OCI-LY7 (cell line): ENCODE data around the gene ZEB1. TPM values are rescaled to one million over a fixed set of nuclear protein-coding genes. Genes with fewer than 3 reads are reported as not detected.

Source experiments
- BruUV-seq: library from RNA; stranded (reverse); fragments of 400-500 nt; replicated peaks from 2 replicates; lab custom pipeline; 2021; lab: Mats Ljungman, UMichigan
- CTCF ChIA-PET: fragments of 300-600 bp; sonication (Branson Sonifier 250); formaldehyde crosslinking; loops from one replicate; lab custom pipeline; 2022; ENCODE audit warnings: antibody characterized with exemption; ENCODE audit not compliant: unreplicated experiment; lab: Charles Lee
- POLR2A ChIA-PET: fragments of 300-600 bp; sonication (Branson Sonifier 250); formaldehyde crosslinking; loops from one replicate; lab custom pipeline; 2022; ENCODE audit warnings: antibody characterized with exemption; lab: Charles Lee
- DNase-seq: peaks from one replicate; pipeline ENCODE4 v3.0.0-alpha.2; 2015; ENCODE audit warnings: low spot score
- H2AFZ ChIP-seq: fragments of 200-600 bp; sonication (generic), shearing (Covaris generic); 2 replicates; pipeline ENCODE4 v1.6.1; 2014; ENCODE audit warnings: mild to moderate bottlenecking, antibody characterized with exemption, low read length, moderate library complexity
- H3K27ac ChIP-seq: fragments of 200-600 bp; sonication (generic); 2 replicates; pipeline ENCODE4 v1.5.1; 2014; ENCODE audit warnings: mixed run types, low read depth, mild to moderate bottlenecking, moderate library complexity, low read length, inconsistent platforms; ENCODE audit not compliant: poor library complexity, severe bottlenecking
- H3K36me3 ChIP-seq: fragments of 200-600 bp; sonication (generic); 2 replicates; pipeline ENCODE4 v1.6.1; 2014; ENCODE audit warnings: mild to moderate bottlenecking, antibody characterized with exemption, low read length, moderate library complexity, mixed read lengths; ENCODE audit not compliant: insufficient read depth
- H3K4me1 ChIP-seq: fragments of 200-600 bp; sonication (generic); 2 replicates; pipeline ENCODE4 v1.5.1; 2014; ENCODE audit warnings: mild to moderate bottlenecking, low read length; ENCODE audit not compliant: insufficient read depth, poor library complexity, severe bottlenecking
- H3K4me2 ChIP-seq: fragments of 200-600 bp; sonication (generic); 2 replicates; pipeline ENCODE4 v1.6.1; 2014; ENCODE audit warnings: mild to moderate bottlenecking, low read length
- H3K4me3 ChIP-seq: fragments of 200-600 bp; sonication (generic); 2 replicates; pipeline ENCODE4 v1.5.1; 2014; ENCODE audit warnings: mild to moderate bottlenecking, low read depth, low read length; ENCODE audit not compliant: poor library complexity, severe bottlenecking
- H3K79me2 ChIP-seq: fragments of 200-600 bp; sonication (generic); 2 replicates; pipeline ENCODE4 v1.6.1; 2016; ENCODE audit warnings: low read depth, mild to moderate bottlenecking, low read length, moderate library complexity, mixed read lengths; ENCODE audit not compliant: insufficient read depth
- H3K9me2 ChIP-seq: fragments of 200-600 bp; sonication (generic); 2 replicates; pipeline ENCODE4 v1.6.1; 2016; ENCODE audit warnings: mild to moderate bottlenecking, low read length, mixed read lengths; ENCODE audit not compliant: insufficient read depth
- H3K9me3 ChIP-seq: fragments of 200-600 bp; sonication (generic); 2 replicates; pipeline ENCODE4 v1.6.1; 2014; ENCODE audit warnings: mild to moderate bottlenecking, mixed run types, low read length, mixed read lengths
- H4K20me1 ChIP-seq: fragments of 200-600 bp; sonication (generic); 2 replicates; pipeline ENCODE4 v1.6.1; 2014; ENCODE audit warnings: mild to moderate bottlenecking, antibody characterized with exemption, low read length, moderate library complexity, mixed read lengths; ENCODE audit not compliant: insufficient read depth
- CTCF ChIP-seq: fragments of 200-600 bp; sonication (generic); conservative IDR thresholded peaks from 2 replicates; pipeline ENCODE4 v1.5.1; 2014; ENCODE audit warnings: mild to moderate bottlenecking, antibody characterized with exemption, low read length, moderate library complexity, mixed read lengths
- EZH2phosphoT487 ChIP-seq: fragments of 200-600 bp; sonication (generic); IDR thresholded peaks from 2 replicates; pipeline ENCODE4 v1.6.1; 2018; ENCODE audit warnings: low read depth, borderline replicate concordance, mild to moderate bottlenecking, mixed run types, antibody characterized with exemption, low read length, moderate library complexity, mixed read lengths
- intact Hi-C: fragments of 100-400 bp; cut with micrococcal nuclease; formaldehyde crosslinking; loops from one replicate; pipeline ENCODE4 v1.10.0; 2022; ENCODE audit not compliant: unreplicated experiment
- total RNA-seq, 2 experiments: library from RNA; depleted of rRNA in 1 of 2; stranded (reverse); fragments of >200 nt in 1 of 2; shearing (Covaris generic) in 1 of 2; gene quantifications; 2 replicates each; pipeline ENCODE4 v1.2.3, GENCODE V29; 2014 to 2022

Gene ZEB1
- total RNA-seq, 2 experiments from 2014 or later, result 33.2 to 41.9 TPM

GRCh38 chr10:31526681-31527080, 207.7 kb downstream of the ZEB1 start:
- intact Hi-C loops, result no loop called here
- no peaks in the 10 kb centered on the region for H3K9me2 ChIP-seq
- POLR2A ChIA-PET, result no interaction called here

GRCh38 chr10:31528831-31529230, 209.8 kb downstream of the ZEB1 start:
- no peak overlapping the region for H3K27ac ChIP-seq
- intact Hi-C loops, result no loop called here

More at GRCh38 chr10:31526681-31527080, 207.7 kb downstream of the ZEB1 start:
- Histone ChIP-seq H3K9me3 (no peaks in the 10 kb centered on the region), H3K27ac (no peak overlapping the region), H4K20me1 (no peaks in the 10 kb centered on the region), H3K79me2 (no peaks in the 10 kb centered on the region), H3K4me3 (no peak overlapping the region), H2AFZ (no peak overlapping the region), H3K36me3 (peaks cover 42% of the 10 kb centered on the region), H3K4me1 (no peaks in the 10 kb centered on the region), H3K4me2 (no peak overlapping the region)
- CTCF ChIA-PET, result no interaction called here
- DNase-seq, result no peak
- TF ChIP-seq EZH2phosphoT487 (no peak), CTCF (no peak)
- BruUV-seq, result no TSS peak

GRCh38 chr10:31536302-31536701, 217.3 kb downstream of the ZEB1 start:
- H3K9me2 ChIP-seq, result no peaks in the 10 kb centered on the region
- H3K4me3 ChIP-seq, result no peak overlapping the region
- H3K27ac ChIP-seq, result no peak overlapping the region
- no peak for DNase-seq
- intact Hi-C loops, result no loop called here
- H3K4me1 ChIP-seq, result no peaks in the 10 kb centered on the region
- H3K36me3 ChIP-seq, result no peaks in the 10 kb centered on the region
- TF ChIP-seq CTCF, result no peak
- no peak for TF ChIP-seq EZH2phosphoT487
- H4K20me1 ChIP-seq, result no peaks in the 10 kb centered on the region
- no peak overlapping the region for H3K4me2 ChIP-seq
- CTCF ChIA-PET, result no interaction called here
- no peaks in the 10 kb centered on the region for H3K79me2 ChIP-seq
- POLR2A ChIA-PET, result no interaction called here
- BruUV-seq, result no TSS peak
- H3K9me3 ChIP-seq, result no peaks in the 10 kb centered on the region
- H2AFZ ChIP-seq, result no peak overlapping the region

More at GRCh38 chr10:31528831-31529230, 209.8 kb downstream of the ZEB1 start:
- Histone ChIP-seq H3K9me3 (no peaks in the 10 kb centered on the region), H3K4me3 (no peak overlapping the region), H2AFZ (no peak overlapping the region), H3K79me2 (no peaks in the 10 kb centered on the region), H3K4me2 (no peak overlapping the region), H4K20me1 (no peaks in the 10 kb centered on the region), H3K9me2 (no peaks in the 10 kb centered on the region), H3K4me1 (no peaks in the 10 kb centered on the region), H3K36me3 (peaks cover 24% of the 10 kb centered on the region)
- no TSS peak for BruUV-seq
- ChIA-PET CTCF (no interaction called here), POLR2A (no interaction called here)
- TF ChIP-seq EZH2phosphoT487, result no peak
- DNase-seq, result no peak
